Adrenal gland (tissue), 12 donors: ENCODE data around the gene DST. TPM values are rescaled to one million over a fixed set of nuclear protein-coding genes. Genes with fewer than 3 reads are reported as not detected.
A peak's percentile ranks its signal among the peaks of the same experiment; 100 is the strongest.

Source experiments
- DNase-seq, 7 donors: peaks; one replicate each; pipeline ENCODE4 v3.0.0-alpha.2; 2019 to 2020
- H3K27ac ChIP-seq, 5 donors: fragments of 200-600 bp; sonication (generic) in 4 of 5; 1 replicate in 3 of 5; 2 replicates in 2 of 5; pipeline versions ENCODE4 v1.5.1 to v1.8.0; 2016 to 2020; ENCODE audit warnings: mild to moderate bottlenecking in 1 of 5
- H3K27me3 ChIP-seq: fragments of 200-600 bp; 2 replicates; pipeline ENCODE4 v1.8.0; 2021
- H3K36me3 ChIP-seq, 2 donors: fragments of 200-600 bp; replicated peaks in 1 of 2; 1 replicate in 1 of 2; 2 replicates in 1 of 2; pipeline versions ENCODE4 v1.5.1 to v1.8.0; 2018 to 2022
- H3K4me1 ChIP-seq, 2 donors: fragments of 200-600 bp; replicated peaks in 1 of 2; 1 replicate in 1 of 2; 2 replicates in 1 of 2; pipeline versions ENCODE4 v1.5.1 to v1.8.0; 2018 to 2021
- H3K4me3 ChIP-seq, 4 donors: fragments of 200-600 bp; sonication (generic) in 3 of 4; one replicate each; pipeline ENCODE4 v1.5.1; 2016 to 2018
- H3K9me3 ChIP-seq, 3 donors: fragments of 200-600 bp; sonication (generic) in 1 of 3; replicated peaks in 1 of 3; 1 replicate in 2 of 3; 2 replicates in 1 of 3; pipeline versions ENCODE4 v1.5.1 to v1.8.0; 2016 to 2021
- CTCF ChIP-seq, 6 experiments: fragments of 450-650 bp in 4 of 6; fragments of 200-600 bp in 2 of 6; sonication (generic) in 1 of 6; IDR thresholded peaks; 1 replicate in 5 of 6; 2 replicates in 1 of 6; pipeline versions ENCODE4 v1.5.1 to v1.8.0; 2016 to 2021; ENCODE audit warnings: antibody characterized with exemption in 6 of 6, mild to moderate bottlenecking in 2 of 6, moderate library complexity in 1 of 6
- POLR2A ChIP-seq, 2 donors: fragments of 450-650 bp; IDR thresholded peaks; one replicate each; pipeline ENCODE4 v1.6.1; 2017; ENCODE audit warnings: antibody characterized with exemption in 2 of 2, mild to moderate bottlenecking in 2 of 2, moderate library complexity in 1 of 2
- WGBS, 4 donors: extraction: QIAGEN DNeasy Blood & Tissue Kit in 2 of 4; methylation state at CpG; one replicate each; pipeline versions ENCODE4 v1.1.5 to v1.1.7; 2013 to 2017; 5-methylcytosine and 5-hydroxymethylcytosine counted together
- intact Hi-C, 2 donors: fragments of 100-400 bp; cut with DNase I; formaldehyde crosslinking; loops; one replicate each; pipeline versions ENCODE4 v1.14.1 to v1.15.0; 2022 to 2023
- polyA plus RNA-seq, 3 donors: library from polyadenylated mRNA; stranded (reverse); fragments of 200-250 nt in 2 of 3; fragments of 350-450 nt in 1 of 3; fragmentation: Illumina TruSeq in 1 of 3; extraction: RNeasy Lipid Tissue Mini Kit (QIAGEN cat#74804) in 1 of 3; gene quantifications; one replicate each; pipeline ENCODE4 v1.2.3, GENCODE V29; 2013 to 2014
- total RNA-seq, 9 donors: library from RNA; depleted of rRNA in 4 of 9; stranded (reverse); fragments of >200 nt in 4 of 9; fragments of 120-200 nt in 1 of 9; fragmentation: NEBNext Ultra II Directional in 1 of 9; extraction: Animal tissue kit (Norgen Biotek cat#: 25700) in 1 of 9; gene quantifications; one replicate each; pipeline versions ENCODE4 v1.1.0 to v1.2.4, GENCODE V29; 2013 to 2023
- donor health status: healthy with polysubstance abuse.
- donor health status: Bipolar disorder and iron deficiency.
- donor health status: DM: yes; HTN: yes; CAD: no.
- donor health status: DM: no; HTN: no; CAD: no.
- donor health status: DM: no; HTN: no; CAD: no.
- donor health status: DM: yes; HTN: yes; CAD: no.

The DST gene
- total and polyA plus RNA-seq, 12 donors: 105 to 418 (median 265) TPM

GRCh38 chr6:56552187-56553130 is 90.2 kb downstream of the DST start:
- no peak for TF ChIP-seq POLR2A (IDR thresholded peaks at IDR 0.05)
- no peak for TF ChIP-seq CTCF (IDR thresholded peaks at IDR 0.05)
- WGBS, 4 donors: 71 to 80% (median 78%) methylated on average over 7 of the region's 7 CpGs
- DNase-seq: peak in 1 of 7 donors; percentile 17
- Histone ChIP-seq H3K36me3 (peaks cover 0 to 16% of the 10 kb centered on the region in 2 donors), H3K27ac (peak overlapping the region in 2 of 5 donors; percentile 33 to 61), H3K4me3 (no peak overlapping the region), H3K27me3 (no peaks in the 10 kb centered on the region), H3K9me3 (no peaks in the 10 kb centered on the region), H3K4me1 (peaks cover 18 to 40% of the 10 kb centered on the region in 2 donors)
- intact Hi-C loops: no loop called here

- intact Hi-C loops: no loop called here
- H3K27ac ChIP-seq: peak overlapping the region in 3 of 5 donors; percentile 32 to 61 (median 33)
- H3K27me3 ChIP-seq: no peaks in the 10 kb centered on the region
- H3K36me3 ChIP-seq: peaks cover 0 to 11% of the 10 kb centered on the region in 2 donors
- no peak overlapping the region for H3K4me3 ChIP-seq
- peaks cover 18 to 40% of the 10 kb centered on the region in 2 donors for H3K4me1 ChIP-seq
- 65 to 73% (median 69%) methylated on average over 3 of the region's 3 CpGs for WGBS, 4 donors
- DNase-seq: peak in 6 of 7 donors; percentile 22 to 58 (median 37)
- no peak for TF ChIP-seq POLR2A (IDR thresholded peaks at IDR 0.05)
- TF ChIP-seq CTCF (IDR thresholded peaks at IDR 0.05): no peak
- H3K9me3 ChIP-seq: no peaks in the 10 kb centered on the region
Measured at GRCh38 chr6:56551409-56552120, 91.1 kb downstream of the DST start.

GRCh38 chr6:56550301-56550700 is 92.4 kb downstream of the DST start:
- TF ChIP-seq CTCF (IDR thresholded peaks at IDR 0.05) (no peak), POLR2A (IDR thresholded peaks at IDR 0.05) (no peak)
- no peaks in the 10 kb centered on the region for H3K9me3 ChIP-seq
- peak overlapping the region in 1 of 5 donors; percentile 38 for H3K27ac ChIP-seq
- intact Hi-C loops: no loop called here
- no peak for DNase-seq
- peaks cover 0 to 7% of the 10 kb centered on the region in 2 donors for H3K36me3 ChIP-seq
- peak overlapping the region in 1 of 4 donors; percentile 16 for H3K4me3 ChIP-seq
- no peaks in the 10 kb centered on the region for H3K27me3 ChIP-seq
- H3K4me1 ChIP-seq: peaks cover 18 to 34% of the 10 kb centered on the region in 2 donors
- 27 to 41% (median 33%) methylated on average over 1 of the region's 1 CpG for WGBS, 4 donors

GRCh38 chr6:56549014-56549413 is 93.7 kb downstream of the DST start:
- H3K4me1 ChIP-seq: peaks cover 18 to 33% of the 10 kb centered on the region in 2 donors
- DNase-seq: no peak
- intact Hi-C loops: no loop called here
- no peak overlapping the region for H3K4me3 ChIP-seq
- H3K27ac ChIP-seq: no peak overlapping the region
- no peaks in the 10 kb centered on the region for H3K9me3 ChIP-seq
- 11 to 25% (median 18%) methylated on average over 2 of the region's 2 CpGs for WGBS, 4 donors
- H3K27me3 ChIP-seq: no peaks in the 10 kb centered on the region
- H3K36me3 ChIP-seq: no peaks in the 10 kb centered on the region
- TF ChIP-seq POLR2A (IDR thresholded peaks at IDR 0.05): no peak
- peak in 5 of 6 experiments; percentile 6 to 43 (median 35) for TF ChIP-seq CTCF (IDR thresholded peaks at IDR 0.05)
